NCI-H2029 (cell line): ENCODE data around the gene COPB2.
"Not testable (repeated sequence)": the region's sequence is repeated elsewhere in the genome, so short reads cannot be mapped to it uniquely, and the experiment has no call there.

Experiments
- DNase-seq: peaks from one replicate; lab custom pipeline; 2025; lab: John Stamatoyannopoulos, UW

The COPB2 gene

DNA sequence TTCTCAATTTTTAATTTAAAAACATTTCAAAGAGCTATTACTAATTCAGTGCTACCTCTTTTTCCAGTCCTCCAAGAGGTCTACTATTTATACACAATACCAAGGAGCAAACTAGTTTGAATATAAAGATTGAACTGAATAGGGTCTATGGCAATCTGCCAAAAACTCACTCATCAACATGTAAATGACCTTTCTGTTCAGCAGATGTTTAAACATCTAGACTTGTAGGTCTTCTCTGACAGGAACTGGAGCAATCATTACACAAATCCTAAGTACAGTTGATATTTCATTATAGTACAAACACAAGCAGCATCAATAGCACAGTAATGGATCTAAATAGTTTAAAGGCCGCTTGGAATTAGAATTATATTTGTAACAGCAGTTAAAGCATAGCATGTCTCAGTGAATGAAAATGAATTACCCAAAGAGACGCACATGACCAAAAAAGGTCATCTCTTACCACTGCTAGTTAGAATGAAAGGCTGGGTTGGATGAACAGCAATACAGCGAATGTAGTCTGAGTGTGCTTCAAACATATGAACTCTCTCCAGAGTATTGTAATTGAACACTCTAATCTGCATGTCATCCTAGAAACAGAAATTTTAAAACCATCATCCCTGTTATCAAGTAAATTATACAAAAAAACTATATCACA, 10.7 kb downstream of the COPB2 start:
- DNase-seq, result peak; percentile 49

GRCh38 chr3:139377378-139377777, 12.1 kb downstream of the COPB2 start:
- no peak for DNase-seq

- DNase-seq, result no peak
Observed at GRCh38 chr3:139374099-139374498, 15.3 kb downstream of the COPB2 start.

DNA sequence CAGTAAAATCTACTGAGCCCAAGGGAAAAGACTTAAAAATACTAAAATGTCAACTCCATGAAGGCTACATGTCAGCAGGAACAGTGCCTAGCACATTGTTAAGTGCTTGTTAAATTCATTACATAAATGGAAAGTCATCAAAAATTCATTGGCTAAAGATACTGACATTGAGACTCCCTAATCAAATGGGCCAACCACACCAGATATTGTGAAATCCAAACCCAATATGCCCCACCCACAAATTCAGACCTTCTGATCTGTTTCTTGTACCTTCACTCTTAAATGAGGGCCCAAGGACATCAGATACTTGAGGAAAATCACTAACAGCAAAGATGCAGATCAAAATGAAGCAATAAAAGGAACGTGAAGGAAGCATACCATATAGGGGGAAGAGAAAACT, 24.9 kb downstream of the COPB2 start:
- DNase-seq, result no peak

DNA sequence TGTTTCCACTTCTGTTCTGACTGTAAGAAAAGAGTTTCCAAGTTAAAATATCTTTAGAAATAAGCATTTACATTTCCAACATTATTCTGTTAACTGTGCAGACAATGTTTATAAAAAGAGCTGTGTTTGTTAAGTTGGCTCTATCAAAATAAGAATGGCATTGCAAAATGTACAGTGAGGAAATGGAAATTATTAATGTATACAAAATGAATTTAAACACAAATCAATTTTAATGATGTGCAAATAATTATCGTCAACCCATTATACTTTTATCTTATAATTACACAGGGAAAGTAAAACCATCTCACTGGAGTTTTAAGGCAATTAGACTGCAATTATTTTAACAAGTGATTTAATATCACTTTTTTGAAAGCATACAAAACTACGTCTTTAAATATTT, 28.2 kb downstream of the COPB2 start:
- no peak for DNase-seq

- DNase-seq, result peak; percentile 55
Observed at GRCh38 chr3:139358841-139359562, 30.4 kb downstream of the COPB2 start.

DNA sequence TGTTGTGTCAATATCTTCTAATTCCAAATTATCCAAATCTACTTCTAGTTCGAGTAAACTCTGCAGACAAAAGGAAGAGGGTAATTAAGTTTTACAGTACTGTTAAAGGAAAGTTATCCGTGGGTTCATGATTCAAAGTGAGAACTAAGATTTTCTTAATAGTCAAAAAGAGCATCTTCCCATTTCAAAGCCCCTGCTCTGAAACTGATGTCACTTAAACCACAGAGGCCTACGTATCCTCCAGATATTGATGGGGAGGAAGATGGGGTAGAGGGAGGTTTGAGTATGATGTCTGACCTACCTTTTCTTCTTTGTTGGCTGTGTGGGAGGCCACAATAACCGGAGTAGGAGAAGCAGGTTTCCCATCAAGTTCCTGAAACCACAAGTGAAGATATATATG, 31.5 kb downstream of the COPB2 start:
- no peak for DNase-seq

GRCh38 chr3:139355891-139356290, 33.6 kb downstream of the COPB2 start:
- no peak for DNase-seq

DNA sequence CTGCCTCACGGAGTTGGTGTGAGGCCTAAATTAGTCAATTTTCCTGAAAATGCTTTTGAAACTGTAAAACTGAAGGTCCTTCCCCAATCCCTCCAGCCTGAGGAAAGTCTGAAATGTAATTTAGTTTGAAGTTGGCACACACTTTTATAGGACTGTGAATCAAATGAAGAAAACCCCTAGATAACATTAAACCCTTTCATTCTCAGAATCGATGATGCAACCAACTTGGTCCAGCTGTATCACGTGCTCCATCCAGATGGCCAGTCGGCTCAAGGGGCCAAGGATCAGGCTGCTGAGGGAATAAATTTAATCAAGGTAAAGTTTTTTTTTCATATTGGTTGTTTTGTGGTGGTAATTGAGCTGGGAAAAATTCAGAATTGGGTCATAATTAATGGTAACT, 34.0 kb downstream of the COPB2 start:
- no peak for DNase-seq

DNA sequence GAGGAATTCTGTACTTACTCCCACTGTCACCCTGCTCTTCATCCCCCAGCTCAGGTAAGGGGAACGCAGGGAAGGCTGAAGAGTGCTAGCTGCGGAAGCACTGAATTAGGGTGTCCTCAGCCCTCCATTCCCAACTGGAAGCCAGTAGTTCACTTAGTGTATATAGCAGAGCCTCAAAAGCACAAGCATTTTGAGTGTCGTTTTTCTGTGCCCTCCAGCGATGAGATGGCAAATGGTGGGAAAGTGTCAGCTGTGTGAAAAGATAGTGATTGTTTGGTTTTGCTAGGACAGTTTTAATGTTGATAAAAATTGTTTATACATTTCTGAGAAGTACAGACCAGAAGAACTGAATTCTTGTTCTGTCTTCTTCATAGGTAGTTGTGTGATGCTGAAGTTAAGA, 34.8 kb downstream of the COPB2 start:
- no peak for DNase-seq

DNA sequence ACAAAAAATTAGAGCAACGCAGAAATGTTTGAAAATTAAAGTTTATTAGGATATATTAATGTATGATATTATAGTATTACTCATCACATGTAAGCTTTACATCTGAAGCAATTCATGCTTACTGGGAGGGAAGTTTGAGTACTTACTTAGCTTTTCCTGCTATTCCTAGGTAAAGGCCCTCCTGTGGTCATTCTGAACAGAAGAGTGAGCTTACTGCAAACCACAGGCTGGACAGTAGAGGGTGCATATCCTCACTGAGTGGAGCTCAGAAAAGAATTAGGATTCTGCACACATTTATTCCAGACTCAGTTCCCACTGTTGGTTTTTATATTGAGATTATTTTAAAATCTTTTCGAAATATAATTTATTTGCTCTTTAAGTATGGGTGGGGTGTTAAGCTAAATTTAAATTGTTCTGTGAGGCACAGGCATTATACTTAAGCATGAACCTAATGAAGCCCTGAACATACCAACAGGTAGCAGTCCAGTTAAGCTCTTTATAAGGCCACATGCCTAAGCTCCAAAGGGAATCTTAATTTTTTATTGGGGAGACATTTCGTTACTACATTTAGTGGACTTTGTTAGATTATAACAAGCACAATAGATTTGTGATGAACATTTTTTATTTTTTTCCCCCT, 35.4 kb downstream of the COPB2 start:
- DNase-seq, result peak; percentile 1

DNA sequence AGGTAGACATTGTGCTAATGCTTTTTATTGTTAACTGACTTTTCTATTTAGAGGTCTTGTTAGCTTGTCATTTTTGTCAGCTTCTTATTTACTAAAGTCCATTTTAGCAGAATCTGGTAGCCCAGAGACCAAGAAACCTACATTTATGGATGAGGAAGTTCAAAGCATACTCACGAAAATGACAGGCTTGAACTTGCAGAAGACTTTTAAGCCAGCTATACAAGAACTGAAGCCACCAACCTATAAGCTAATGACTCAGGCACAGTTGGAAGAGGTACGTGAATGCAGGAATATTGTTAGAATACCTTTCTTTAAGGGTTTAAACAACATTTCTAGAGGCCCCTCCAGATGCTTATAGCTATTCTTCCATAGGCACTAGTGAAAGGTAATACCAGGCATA, 42.7 kb downstream of the COPB2 start:
- DNase-seq, result no peak

DNA sequence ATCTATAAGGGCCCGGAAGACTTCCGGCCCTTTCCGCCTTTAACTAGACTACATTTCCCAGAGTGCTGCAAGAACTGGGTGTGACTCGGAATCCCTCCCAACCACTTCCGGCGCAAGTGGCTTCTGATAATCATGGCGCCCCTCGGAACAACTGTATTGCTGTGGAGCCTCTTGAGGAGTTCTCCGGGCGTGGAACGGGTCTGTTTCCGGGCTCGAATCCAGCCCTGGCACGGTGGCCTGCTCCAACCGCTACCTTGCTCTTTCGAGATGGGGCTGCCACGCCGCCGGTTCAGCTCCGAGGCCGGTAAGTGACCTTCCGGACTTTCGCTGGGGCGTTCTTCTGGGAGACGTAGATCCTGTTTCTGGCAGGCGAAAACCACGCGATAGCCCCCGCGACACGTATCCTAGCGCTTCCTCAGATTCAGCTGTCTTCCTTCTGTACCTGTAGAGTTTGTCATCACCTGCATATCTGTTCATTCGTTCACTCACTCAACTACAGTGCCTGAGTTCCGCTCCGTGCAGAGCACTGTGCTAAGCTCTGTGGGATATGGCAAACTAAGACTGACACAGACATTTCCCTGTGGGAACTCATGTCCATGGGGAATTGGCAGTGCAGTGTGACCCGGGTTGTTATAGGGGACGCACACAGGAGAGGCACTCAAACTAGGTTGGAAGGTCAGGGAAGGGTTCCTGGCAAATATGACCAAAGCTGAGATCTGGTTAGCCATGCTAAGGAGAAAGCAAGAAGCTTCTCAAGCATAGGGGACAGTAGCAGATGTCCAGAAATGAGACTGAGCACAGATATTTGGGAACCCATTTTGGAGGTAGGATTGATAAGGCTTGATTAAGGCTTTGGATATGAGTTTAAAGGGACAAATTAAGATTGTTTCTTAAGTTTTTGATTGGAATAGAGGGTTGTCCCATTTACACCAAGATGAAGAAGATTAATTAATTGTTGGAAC, 45.3 kb downstream of the COPB2 start, which contains the start of gene MRPS22:
Gene MRPS22 (plus strand): TSS at position 126 of the 962 bp plus-strand sequence. CDS start 7 bp downstream, at position 133.
- peak; percentile 84 for DNase-seq

DNA sequence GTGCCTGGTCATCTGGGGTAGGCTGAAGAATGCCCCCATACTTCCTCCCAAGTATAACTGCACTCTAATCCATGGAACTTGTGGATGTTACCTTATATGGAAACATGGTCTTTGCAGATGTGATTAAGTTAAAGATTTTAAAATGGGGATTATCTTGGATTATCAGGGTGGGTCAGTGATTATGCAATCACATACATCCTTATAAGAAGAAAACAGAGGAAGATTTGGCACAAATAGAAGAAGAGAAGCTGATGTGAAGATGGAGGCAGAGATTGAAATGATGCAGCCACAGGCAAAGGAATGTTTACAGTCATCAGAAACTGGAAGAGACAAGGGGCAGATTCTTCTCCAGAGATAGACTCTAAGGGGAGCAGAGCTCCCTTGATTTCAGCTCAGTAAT, 47.4 kb downstream of the COPB2 start:
- no peak for DNase-seq

DNA sequence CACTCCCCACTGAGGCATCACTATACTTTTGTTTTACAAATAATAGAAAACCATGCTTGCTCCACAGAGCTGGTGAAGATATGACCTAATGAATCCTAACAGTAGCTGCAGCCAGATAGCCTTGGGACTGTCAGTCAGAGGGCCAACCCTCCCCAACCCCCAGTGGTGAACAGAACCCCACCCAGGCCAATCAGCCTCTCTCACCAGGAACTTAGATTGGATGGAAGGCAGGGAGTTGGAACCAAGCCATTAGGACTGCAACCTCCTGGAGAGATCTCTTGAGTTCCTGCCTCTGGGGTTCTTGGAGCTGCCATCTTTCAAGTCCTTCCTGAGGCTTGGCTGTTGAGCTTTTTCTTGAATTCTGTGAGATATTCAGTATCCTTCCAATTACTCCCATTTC, 48.7 kb downstream of the COPB2 start:
- DNase-seq, result no peak

GRCh38 chr3:139339219-139339906, 50.1 kb downstream of the COPB2 start:
- no peak for DNase-seq

DNA sequence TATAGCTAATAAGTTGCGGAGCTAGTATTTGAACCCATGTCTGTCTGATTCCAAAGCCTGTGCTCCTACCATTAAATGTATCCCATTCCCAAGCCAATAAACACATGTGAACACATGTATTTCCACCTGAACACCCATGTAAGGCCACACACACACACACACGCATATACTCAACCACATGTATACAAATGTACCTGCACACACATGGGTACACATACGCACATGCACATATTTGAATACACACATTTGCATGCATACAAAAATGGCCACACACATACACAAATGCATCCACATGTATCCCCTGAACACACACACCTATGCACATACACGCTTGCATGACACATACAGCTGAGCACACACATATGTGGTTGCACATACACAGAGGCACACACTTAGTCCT, 51.0 kb downstream of the COPB2 start:
- DNase-seq, result no peak

- DNase-seq, result not testable (repeated sequence)
Observed at GRCh38 chr3:139334675-139335074, 54.8 kb downstream of the COPB2 start.

GRCh38 chr3:139332092-139332491, 57.4 kb downstream of the COPB2 start:
- DNase-seq, result no peak

DNA sequence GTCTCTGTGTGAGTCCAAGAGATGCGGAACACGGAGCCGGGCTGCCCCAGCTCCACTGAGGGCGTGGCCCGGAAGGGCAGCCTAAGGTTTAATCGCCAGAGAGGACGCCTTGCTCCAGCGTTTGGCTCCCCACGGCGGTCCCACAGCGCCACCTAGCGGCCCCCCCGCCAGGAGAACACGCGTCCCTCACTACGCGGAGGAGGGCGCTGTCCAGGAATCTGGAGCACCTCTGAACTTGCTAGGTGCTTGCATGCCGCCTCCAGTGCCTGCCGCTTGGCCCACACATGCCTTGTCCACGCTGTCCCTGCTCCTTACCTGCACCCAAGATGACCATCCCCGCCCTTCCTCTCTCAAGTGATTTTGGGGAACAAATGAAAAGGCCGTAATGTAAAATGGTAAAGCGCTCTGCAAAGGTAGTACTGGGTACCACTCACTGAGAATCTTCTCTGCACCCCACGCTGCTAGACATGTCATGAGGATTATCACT, 60.0 kb downstream of the COPB2 start:
- peak; percentile 79 for DNase-seq

DNA sequence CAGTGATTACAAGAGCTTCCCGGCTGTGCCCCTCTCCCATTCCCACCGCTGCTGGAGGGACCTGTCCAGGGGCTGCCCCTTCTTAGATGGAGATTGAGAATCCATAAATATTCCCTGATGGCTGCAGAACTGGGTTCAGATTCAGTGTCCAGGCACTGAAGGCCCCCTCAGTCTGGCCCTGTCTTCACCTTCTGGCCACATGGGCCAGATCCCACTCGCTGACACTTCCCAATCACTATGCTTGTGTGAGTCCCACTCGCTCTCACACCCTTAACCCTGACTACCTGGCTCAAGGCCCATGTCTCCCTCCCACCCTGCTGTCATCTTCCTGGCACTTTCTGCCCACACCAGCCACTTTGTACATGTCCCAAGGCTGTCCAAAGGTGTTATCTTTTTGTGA, 61.1 kb downstream of the COPB2 start:
- DNase-seq, result no peak
